ENCODE results near the gene SYCP2L. TPM values are rescaled to one million over a fixed set of nuclear protein-coding genes. Genes with fewer than 3 reads are reported as not detected.

The SYCP2L gene
- total and polyA plus RNA-seq, 4 donors = 0.49 to 5.3 (median 0.69) TPM

Other genes starting within 250 kb of the SYCP2L start
- 1 to 10 TPM; 1.3 to 3.5 TPM for gene C6orf52, start 192.4 kb upstream of the SYCP2L start, total RNA-seq
- gene C6orf52, start 192.4 kb upstream of the SYCP2L start, polyA plus RNA-seq = 1 to 10 TPM; 1.3 to 2.5 TPM
- gene PAK1IP1, start 192.1 kb upstream of the SYCP2L start, total RNA-seq = 10 to 100 TPM in 1 of 2 donors, 1 to 10 TPM in 1; 6.1 to 10.7 TPM
- 10 to 100 TPM; 11.3 to 16.9 TPM for gene PAK1IP1, start 192.1 kb upstream of the SYCP2L start, polyA plus RNA-seq
- 10 to 100 TPM; 52.8 to 78.7 TPM for gene TMEM14C, start 164.0 kb upstream of the SYCP2L start, total RNA-seq
- gene TMEM14C, start 164.0 kb upstream of the SYCP2L start, polyA plus RNA-seq = 100 to 1,000 TPM in 1 of 2 donors, 10 to 100 TPM in 1; 77.9 to 173 TPM
- gene TMEM14B, start 139.2 kb upstream of the SYCP2L start, total RNA-seq = 10 to 100 TPM; 47.2 to 77.6 TPM
- 100 to 1,000 TPM in 1 of 2 donors, 10 to 100 TPM in 1; 45.6 to 112 TPM for gene TMEM14B, start 139.2 kb upstream of the SYCP2L start, polyA plus RNA-seq
- gene MAK, start 48.5 kb upstream of the SYCP2L start, total RNA-seq = 1 to 10 TPM; 3.2 to 4.6 TPM
- gene MAK, start 48.5 kb upstream of the SYCP2L start, polyA plus RNA-seq = 1 to 10 TPM; 1.0 to 2.1 TPM
- not detected for gene GCM2, start 5.0 kb upstream of the SYCP2L start, total RNA-seq
- gene GCM2, start 5.0 kb upstream of the SYCP2L start, polyA plus RNA-seq = not detected
- 1 to 10 TPM in 1 of 2 donors, under 1 TPM in 1; 0.31 to 2.8 TPM for gene ELOVL2, start 157.3 kb downstream of the SYCP2L start, total RNA-seq
- under 1 TPM; 0.16 to 0.18 TPM for gene ELOVL2, start 157.3 kb downstream of the SYCP2L start, polyA plus RNA-seq
- 10 to 100 TPM in 1 of 2 donors, 1 to 10 TPM in 1; 7.6 to 14.7 TPM for gene SMIM13, start 206.8 kb downstream of the SYCP2L start, total RNA-seq
- 1 to 10 TPM; 2.9 to 3.8 TPM for gene SMIM13, start 206.8 kb downstream of the SYCP2L start, polyA plus RNA-seq
- under 1 TPM; 0.09 to 0.18 TPM for gene ERVFRD-1, start 224.7 kb downstream of the SYCP2L start, total RNA-seq
- gene ERVFRD-1, start 224.7 kb downstream of the SYCP2L start, polyA plus RNA-seq = under 1 TPM; 0.06 to 0.26 TPM